Limb (tissue), 2 donors: ENCODE results near the gene NACAD.
"Not testable (repeated sequence)": the region's sequence is repeated elsewhere in the genome, so short reads cannot be mapped to it uniquely, and the experiment has no call there.

Experiments used
- DNase-seq, 2 donors: peaks; one replicate each; pipeline ENCODE4 v3.0.0-alpha.2; 2016; ENCODE audit errors: extremely low spot score in 2 of 2

The NACAD gene

GRCh38 chr7:45117582-45117981, 28.8 kb upstream of the NACAD start:
- no peak for DNase-seq

GRCh38 chr7:45116048-45116447, 27.3 kb upstream of the NACAD start:
- no peak for DNase-seq

- DNase-seq: no peak
Observed at GRCh38 chr7:45114926-45115325, 26.2 kb upstream of the NACAD start.

GRCh38 chr7:45114257-45114656, 25.5 kb upstream of the NACAD start:
- not testable (repeated sequence) for DNase-seq

GRCh38 chr7:45112648-45113047, 23.9 kb upstream of the NACAD start:
- no peak for DNase-seq

GRCh38 chr7:45111298-45112223, 22.8 kb upstream of the NACAD start, which contains the start of gene TBRG4:
TBRG4 (minus strand) TSS chr7:45111697; CDS start chr7:45109237, 2,460 bp downstream.
- DNase-seq: peak; percentile 95 to 96

- no peak for DNase-seq
Observed at GRCh38 chr7:45108863-45109262, 20.1 kb upstream of the NACAD start.

- no peak for DNase-seq
Observed at GRCh38 chr7:45107356-45107755, 18.6 kb upstream of the NACAD start.

- no peak for DNase-seq
Observed at GRCh38 chr7:45106820-45107219, 18.1 kb upstream of the NACAD start.

- no peak for DNase-seq
Observed at GRCh38 chr7:45105588-45106188, 16.9 kb upstream of the NACAD start.

- DNase-seq: no peak
Observed at GRCh38 chr7:45104844-45105587, 16.2 kb upstream of the NACAD start.

- DNase-seq: no peak
Observed at GRCh38 chr7:45103958-45104843, 15.4 kb upstream of the NACAD start.

- no peak for DNase-seq
Observed at GRCh38 chr7:45102785-45103712, 14.3 kb upstream of the NACAD start.

- DNase-seq: no peak
Observed at GRCh38 chr7:45101748-45102147, 13.0 kb upstream of the NACAD start.

GRCh38 chr7:45100761-45101480, 12.2 kb upstream of the NACAD start:
- DNase-seq: no peak

GRCh38 chr7:45099891-45100760, 11.4 kb upstream of the NACAD start:
- DNase-seq: no peak

GRCh38 chr7:45098983-45099839, 10.4 kb upstream of the NACAD start:
- no peak for DNase-seq

- DNase-seq: no peak
Observed at GRCh38 chr7:45092931-45093235, 4.1 kb upstream of the NACAD start.
